SW480 (cell line): Measurements from ENCODE around the gene TACC2.
A peak's percentile ranks its signal among the peaks of the same experiment; 100 is the strongest.

Source experiments
- DNase-seq: peaks from one replicate; pipeline ENCODE4 v3.0.0-alpha.2; 2016; ENCODE audit warnings: low spot score

TACC2 gene

GRCh38 chr10:122297583-122297982, 308.6 kb downstream of the TACC2 start:
- no peak for DNase-seq

- DNase-seq = no peak
Observed at GRCh38 chr10:122298206-122298597, 309.2 kb downstream of the TACC2 start.

GRCh38 chr10:122298598-122299301, 309.8 kb downstream of the TACC2 start:
- DNase-seq = peak; percentile 79

GRCh38 chr10:122299423-122300075, 310.6 kb downstream of the TACC2 start:
- no peak for DNase-seq

- peak; percentile 84 for DNase-seq
Observed at GRCh38 chr10:122301055-122301810, 312.3 kb downstream of the TACC2 start.

- no peak for DNase-seq
Observed at GRCh38 chr10:122301811-122302115, 312.8 kb downstream of the TACC2 start.

GRCh38 chr10:122302315-122302714, 313.4 kb downstream of the TACC2 start:
- DNase-seq = no peak

- no peak for DNase-seq
Observed at GRCh38 chr10:122303271-122304053, 314.5 kb downstream of the TACC2 start.
